Measurements from ENCODE around the gene VPS39. TPM values are rescaled to one million over a fixed set of nuclear protein-coding genes. Genes with fewer than 3 reads are reported as not detected.

Gene VPS39
- total RNA-seq, 2 experiments from 2014 or later = 61.0 to 65.7 TPM

DNA sequence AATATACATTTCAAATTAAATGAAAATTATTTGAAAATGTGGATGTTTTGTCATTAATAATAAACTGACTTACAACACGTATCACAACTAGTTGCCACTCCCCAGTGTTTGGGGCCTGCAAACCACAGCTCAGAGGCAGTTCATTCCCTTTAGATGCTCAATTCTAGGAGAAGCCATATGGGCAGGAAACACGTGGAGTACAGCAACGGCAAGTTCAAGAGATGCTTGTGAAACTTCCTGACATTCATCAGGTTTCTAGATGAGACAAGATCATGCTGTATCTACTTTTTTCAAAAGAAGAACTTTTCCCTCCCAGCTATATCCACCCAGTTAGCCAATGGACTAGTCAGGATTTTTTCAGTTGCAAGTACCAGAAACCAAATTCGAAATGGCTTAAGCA lies 96.2 kb downstream of the VPS39 start:
- Mint-ChIP-seq H3K4me1 (ENCODE audit: low read depth) (peaks cover 24% of the 10 kb centered on the region), H3K9me3 (ENCODE audit: insufficient read depth) (no peaks in the 10 kb centered on the region), H3K4me3 (no peak overlapping the region), H3K36me3 (ENCODE audit: low read depth) (no peaks in the 10 kb centered on the region), H3K27me3 (ENCODE audit: low read depth) (peaks cover 41% of the 10 kb centered on the region), H3K27ac (no peak overlapping the region)
- DNase-seq = no peak
- no peak for ATAC-seq
- ChIA-PET POLR2A (no interaction called here), CTCF (interaction anchor here (1.5 to 2.1 kb wide), 2 partner anchors 26 to 28 kb away, joined by 5 read pairs; no protein-coding TSS in a partner anchor)

DNA sequence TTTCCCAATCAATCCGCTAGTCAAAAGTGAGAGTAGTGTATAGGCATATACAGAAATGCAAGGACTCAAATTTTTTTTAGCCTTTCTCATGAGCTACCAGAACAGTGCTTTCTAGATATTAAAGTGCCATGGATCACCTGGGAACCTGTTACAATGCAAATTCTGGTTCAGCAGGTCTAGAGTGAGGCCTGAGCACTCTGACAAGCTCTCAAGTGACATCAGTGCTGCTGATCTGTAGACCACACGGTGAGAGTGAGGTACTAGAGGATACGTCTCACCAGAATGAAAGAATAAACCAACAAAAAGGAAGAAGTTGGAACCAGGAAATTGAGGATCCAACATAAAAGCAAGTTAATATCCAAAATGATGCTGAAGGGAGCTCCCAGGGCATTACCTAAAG lies 97.7 kb downstream of the VPS39 start:
- no peaks in the 10 kb centered on the region for H3K9me3 Mint-ChIP-seq (ENCODE audit: insufficient read depth)
- H3K27ac Mint-ChIP-seq = no peak overlapping the region
- ATAC-seq = no peak
- POLR2A ChIA-PET = no interaction called here
- H3K4me3 Mint-ChIP-seq = no peak overlapping the region
- H3K4me1 Mint-ChIP-seq (ENCODE audit: low read depth) = peaks cover 24% of the 10 kb centered on the region
- H3K27me3 Mint-ChIP-seq (ENCODE audit: low read depth) = peaks cover 37% of the 10 kb centered on the region
- no peak for DNase-seq
- CTCF ChIA-PET = interaction anchor here (1.0 to 2.1 kb wide), 3 partner anchors 27 to 361 kb away, joined by 3 to 5 read pairs (median 3); no protein-coding TSS in a partner anchor
- H3K36me3 Mint-ChIP-seq (ENCODE audit: low read depth) = no peaks in the 10 kb centered on the region

DNA sequence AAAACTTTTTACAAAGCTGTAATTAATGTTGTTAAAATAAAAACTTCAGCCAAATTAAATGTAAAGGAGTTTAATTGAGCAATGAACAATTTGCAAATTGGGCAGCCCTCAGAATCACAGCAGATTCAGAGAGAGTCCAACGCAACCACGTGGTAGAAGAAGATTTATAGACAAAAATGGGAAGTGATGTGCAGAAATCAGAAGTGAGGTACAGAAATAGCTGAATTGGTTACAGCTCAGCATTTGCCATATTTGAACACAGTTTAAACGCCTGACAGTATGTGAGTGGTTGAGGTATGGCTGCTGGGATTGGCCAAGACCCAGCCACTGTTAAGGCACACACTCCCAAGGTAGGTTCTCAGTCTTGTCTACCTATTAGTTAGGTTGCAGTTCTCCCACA lies 99.3 kb downstream of the VPS39 start:
- H3K27me3 Mint-ChIP-seq (ENCODE audit: low read depth) = peaks cover 33% of the 10 kb centered on the region
- no peaks in the 10 kb centered on the region for H3K9me3 Mint-ChIP-seq (ENCODE audit: insufficient read depth)
- no peak overlapping the region for H3K27ac Mint-ChIP-seq
- POLR2A ChIA-PET = no interaction called here
- no peak for DNase-seq
- no peaks in the 10 kb centered on the region for H3K36me3 Mint-ChIP-seq (ENCODE audit: low read depth)
- no peak for ATAC-seq
- CTCF ChIA-PET = no interaction called here
- peaks cover 24% of the 10 kb centered on the region for H3K4me1 Mint-ChIP-seq (ENCODE audit: low read depth)
- H3K4me3 Mint-ChIP-seq = no peak overlapping the region

Small RNA genes lying within 50 kb of the gene (microRNA-seq; reads per million reads assigned to microRNA genes)
- 246 reads per million, percentile 70 among the genes with 10 or more reads in this experiment for gene MIR627

Other genes starting within 250 kb of the VPS39 start
- gene EHD4, start 235.7 kb downstream of the VPS39 start, total RNA-seq = 1 to 10 TPM; 6.9 to 8.0 TPM
- gene PLA2G4E, start 187.3 kb downstream of the VPS39 start, total RNA-seq = not detected
- not detected for gene PLA2G4D, start 113.7 kb downstream of the VPS39 start, total RNA-seq
- gene PLA2G4F, start 51.7 kb downstream of the VPS39 start, total RNA-seq = not detected
- 10 to 100 TPM; 19.0 to 22.9 TPM for gene GANC, start 64.9 kb upstream of the VPS39 start, total RNA-seq
- 10 to 100 TPM; 31.2 to 33.1 TPM for gene TMEM87A, start 65.1 kb upstream of the VPS39 start, total RNA-seq
- 1 to 10 TPM; 2.5 to 2.9 TPM for gene CAPN3, start 151.2 kb upstream of the VPS39 start, total RNA-seq

All from activated CD8-positive, alpha-beta T cell treated with anti-CD3 and anti-CD28 coated beads, Interleukin-2, amount 10 ng/mL, durations not matched to agents 7 days and 5 days (primary cell).